H1 (cell line): ENCODE data around the gene CD44. TPM values are rescaled to one million over a fixed set of nuclear protein-coding genes. Genes with fewer than 3 reads are reported as not detected.

Source experiments
- ASH2L ChIP-seq: fragments of 200-600, 300-600 bp; sonication (generic); IDR thresholded peaks from one replicate; pipeline ENCODE4 v1.7.1; 2017; ENCODE audit warnings: low read length
- BRCA1 ChIP-seq: IDR thresholded peaks from 2 replicates; pipeline ENCODE4 v1.6.1; 2012; ENCODE audit warnings: low read depth, low read length, improper control_type of control experiment
- FOSL1 ChIP-seq: IDR thresholded peaks from 2 replicates; pipeline ENCODE4 v1.6.1; 2011; ENCODE audit warnings: mild to moderate bottlenecking, low read depth, low read length, moderate library complexity; ENCODE audit not compliant: insufficient read depth
- KDM5A ChIP-seq: fragments of 200-600 bp; IDR thresholded peaks from 2 replicates; pipeline ENCODE4 v1.7.1; 2012; ENCODE audit warnings: mild to moderate bottlenecking, low read length, inconsistent platforms, mixed read lengths
- NANOG ChIP-seq: IDR thresholded peaks from 2 replicates; pipeline ENCODE4 v1.6.1; 2011; ENCODE audit warnings: low read length, low read depth, mild to moderate bottlenecking, inconsistent platforms; ENCODE audit not compliant: insufficient read depth, poor library complexity, severe bottlenecking
- NRF1 ChIP-seq: IDR thresholded peaks from 2 replicates; pipeline ENCODE4 v1.6.1; 2011; ENCODE audit warnings: mild to moderate bottlenecking, low read depth, low read length, improper control_type of control experiment
- RBBP5 ChIP-seq: IDR thresholded peaks from 2 replicates; pipeline ENCODE4 v1.7.1; 2012; ENCODE audit warnings: low read depth, mild to moderate bottlenecking, inconsistent platforms, low read length, moderate library complexity, borderline replicate concordance
- RFX5 ChIP-seq: IDR thresholded peaks from 2 replicates; pipeline ENCODE4 v1.6.1; 2011; ENCODE audit warnings: low read depth, low read length, improper control_type of control experiment, borderline replicate concordance
- RXRA ChIP-seq: IDR thresholded peaks from 2 replicates; pipeline ENCODE4 v1.6.1; 2011; ENCODE audit warnings: low read depth, mild to moderate bottlenecking, low read length, moderate library complexity; ENCODE audit not compliant: insufficient read depth
- polyA plus RNA-seq, 7 experiments: library from polyadenylated mRNA; depleted of rRNA in 3 of 7; stranded (reverse) in 5 of 7; unstranded in 2 of 7; fragments of >200 nt in 5 of 7; fragments of 200-250 nt in 2 of 7; gene quantifications; 1 replicate in 5 of 7; 2 replicates in 1 of 7; 4 replicates in 1 of 7; pipeline versions ENCODE4 v1.2.1 to v1.2.3, GENCODE V29; 2011 to 2013; ENCODE audit warnings: missing spikeins in 2 of 7, mixed read lengths in 2 of 7
- total RNA-seq: library from RNA; stranded (reverse); fragmentation: NEBNext Ultra II Directional; extraction: Animal tissue kit (Norgen Biotek cat#: 25700); gene quantifications from 2 replicates; pipeline ENCODE4 v1.2.1, GENCODE V29; 2021

The CD44 gene
- total and polyA plus RNA-seq, 2 of the 8 experiments (the other 6 are each of a cell fraction or from before 2014, with no cell fraction given) = 11.8 to 13.7 TPM

DNA sequence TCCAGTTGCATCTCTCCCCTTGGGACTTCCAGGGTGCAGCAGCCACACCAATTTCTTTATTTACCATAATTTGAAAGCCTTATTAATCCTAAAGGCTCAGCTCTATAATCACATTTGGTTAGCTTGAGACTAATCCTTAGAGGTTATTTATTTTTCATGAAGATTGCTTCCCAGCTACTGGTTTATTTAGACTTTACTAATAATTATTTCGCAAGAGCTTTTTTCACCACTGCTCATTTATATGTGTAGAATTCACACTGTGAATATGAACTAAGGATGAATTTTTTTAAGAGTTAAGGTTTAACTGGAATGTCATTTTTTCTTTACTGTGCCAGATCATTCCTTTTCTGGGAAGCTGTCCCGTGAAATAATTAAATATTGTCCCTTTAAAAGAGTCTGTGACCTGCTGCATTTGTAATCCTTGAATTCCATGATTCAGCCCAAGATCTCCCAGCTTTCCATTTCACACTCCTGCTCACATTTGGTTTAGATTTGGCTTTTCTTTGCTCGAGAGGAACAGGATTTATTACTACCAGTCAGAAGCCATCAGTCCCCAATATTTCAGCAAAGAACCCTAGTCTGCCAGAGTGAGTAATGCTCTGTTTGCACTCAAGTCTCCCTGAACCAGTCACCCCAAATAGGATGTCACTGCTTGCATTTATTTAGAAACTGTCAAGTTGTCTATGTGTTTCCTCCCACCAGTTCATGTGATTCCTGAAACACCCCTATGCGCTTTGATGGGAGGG, 4.4 kb upstream of the CD44 start (continued):
- no peak for TF ChIP-seq NANOG
- no peak for TF ChIP-seq RFX5
- TF ChIP-seq NRF1 = no peak
- no peak for TF ChIP-seq RBBP5
- no peak for TF ChIP-seq KDM5A
- no peak for TF ChIP-seq FOSL1
- no peak for TF ChIP-seq ASH2L
- TF ChIP-seq BRCA1 = no peak
- TF ChIP-seq RXRA = no peak
